Nephron progenitor cell (in vitro differentiated cells): ENCODE measurements around the gene RBM14.

Experiments used
- DNase-seq: peaks from one replicate; pipeline ENCODE4 v3.0.0; 2021
- H3K27ac Mint-ChIP-seq: 2 replicates; pipeline ENCODE4 v1.8.0; 2021; ENCODE audit warnings: mild to moderate bottlenecking, moderate library complexity, mixed read lengths
- H3K27me3 Mint-ChIP-seq: 2 replicates; pipeline ENCODE4 v1.8.0; 2021; ENCODE audit warnings: mild to moderate bottlenecking, low read depth, mixed read lengths; ENCODE audit not compliant: poor library complexity
- H3K36me3 Mint-ChIP-seq: 2 replicates; pipeline ENCODE4 v1.8.0; 2021; ENCODE audit warnings: low read depth, mixed read lengths
- H3K4me1 Mint-ChIP-seq: 2 replicates; pipeline ENCODE4 v1.8.0; 2021; ENCODE audit warnings: mixed read lengths
- H3K4me3 Mint-ChIP-seq: 2 replicates; pipeline ENCODE4 v1.8.0; 2021; ENCODE audit warnings: mild to moderate bottlenecking, moderate library complexity, mixed read lengths
- H3K9me3 Mint-ChIP-seq: 2 replicates; pipeline ENCODE4 v1.8.0; 2021; ENCODE audit warnings: mild to moderate bottlenecking, moderate library complexity, mixed read lengths
- TF ChIP-seq, protein P1 (sequence below): fragments of 200-600 bp; sonication (generic); IDR thresholded peaks from 2 replicates; pipeline ENCODE4 v1.5.0; 2021; ENCODE audit warnings: antibody characterized with exemption

Gene RBM14

DNA sequence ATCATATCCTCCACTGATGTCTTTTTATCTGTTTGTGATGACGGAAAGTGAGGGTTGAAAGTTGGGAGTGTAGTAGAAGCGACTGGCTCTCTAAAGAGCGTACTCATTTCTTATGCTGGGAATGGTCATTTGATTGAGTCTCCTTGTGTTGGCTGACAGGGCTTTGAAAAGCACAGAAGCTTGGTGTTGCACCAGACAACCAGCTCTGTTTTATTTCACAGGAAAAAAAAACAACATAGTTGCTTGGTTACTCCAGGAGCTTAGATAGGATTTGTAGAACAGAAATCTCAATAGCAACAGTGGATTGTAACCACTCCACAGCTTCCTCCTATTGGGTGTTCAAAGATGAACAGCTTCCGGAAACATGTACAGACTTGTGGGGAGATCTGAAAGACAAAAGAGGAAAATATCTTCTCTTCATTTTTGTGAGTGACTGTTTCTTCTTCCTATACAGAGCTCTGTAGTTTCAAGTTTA lies 2.7 kb downstream of the RBM14 start:
- peaks cover 8% of the 10 kb centered on the region for H3K27me3 Mint-ChIP-seq
- H3K4me3 Mint-ChIP-seq, result peak overlapping the region; percentile 96
- H3K9me3 Mint-ChIP-seq, result no peaks in the 10 kb centered on the region
- peaks cover 53% of the 10 kb centered on the region for H3K36me3 Mint-ChIP-seq
- no peak for DNase-seq
- H3K4me1 Mint-ChIP-seq, result peaks cover 47% of the 10 kb centered on the region
- TF ChIP-seq, protein P1, sequence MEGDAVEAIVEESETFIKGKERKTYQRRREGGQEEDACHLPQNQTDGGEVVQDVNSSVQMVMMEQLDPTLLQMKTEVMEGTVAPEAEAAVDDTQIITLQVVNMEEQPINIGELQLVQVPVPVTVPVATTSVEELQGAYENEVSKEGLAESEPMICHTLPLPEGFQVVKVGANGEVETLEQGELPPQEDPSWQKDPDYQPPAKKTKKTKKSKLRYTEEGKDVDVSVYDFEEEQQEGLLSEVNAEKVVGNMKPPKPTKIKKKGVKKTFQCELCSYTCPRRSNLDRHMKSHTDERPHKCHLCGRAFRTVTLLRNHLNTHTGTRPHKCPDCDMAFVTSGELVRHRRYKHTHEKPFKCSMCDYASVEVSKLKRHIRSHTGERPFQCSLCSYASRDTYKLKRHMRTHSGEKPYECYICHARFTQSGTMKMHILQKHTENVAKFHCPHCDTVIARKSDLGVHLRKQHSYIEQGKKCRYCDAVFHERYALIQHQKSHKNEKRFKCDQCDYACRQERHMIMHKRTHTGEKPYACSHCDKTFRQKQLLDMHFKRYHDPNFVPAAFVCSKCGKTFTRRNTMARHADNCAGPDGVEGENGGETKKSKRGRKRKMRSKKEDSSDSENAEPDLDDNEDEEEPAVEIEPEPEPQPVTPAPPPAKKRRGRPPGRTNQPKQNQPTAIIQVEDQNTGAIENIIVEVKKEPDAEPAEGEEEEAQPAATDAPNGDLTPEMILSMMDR, result no peak
- peak overlapping the region; percentile 76 for H3K27ac Mint-ChIP-seq

DNA sequence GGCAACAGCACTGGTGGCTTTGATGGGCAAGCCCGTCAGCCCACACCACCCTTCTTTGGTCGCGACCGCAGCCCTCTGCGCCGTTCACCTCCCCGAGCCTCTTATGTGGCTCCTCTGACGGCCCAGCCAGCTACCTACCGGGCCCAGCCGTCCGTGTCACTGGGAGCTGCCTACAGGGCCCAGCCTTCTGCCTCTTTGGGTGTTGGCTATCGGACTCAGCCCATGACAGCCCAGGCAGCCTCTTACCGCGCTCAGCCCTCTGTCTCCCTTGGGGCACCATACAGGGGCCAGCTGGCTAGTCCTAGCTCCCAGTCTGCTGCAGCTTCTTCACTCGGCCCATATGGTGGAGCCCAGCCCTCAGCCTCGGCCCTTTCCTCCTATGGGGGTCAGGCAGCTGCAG lies 8.0 kb downstream of the RBM14 start:
- H3K27me3 Mint-ChIP-seq, result peaks cover 3% of the 10 kb centered on the region
- H3K36me3 Mint-ChIP-seq, result peaks cover 72% of the 10 kb centered on the region
- DNase-seq, result no peak
- TF ChIP-seq, protein P1, result no peak
- no peak overlapping the region for H3K27ac Mint-ChIP-seq
- H3K4me3 Mint-ChIP-seq, result no peak overlapping the region
- peaks cover 17% of the 10 kb centered on the region for H3K4me1 Mint-ChIP-seq
- no peaks in the 10 kb centered on the region for H3K9me3 Mint-ChIP-seq

DNA sequence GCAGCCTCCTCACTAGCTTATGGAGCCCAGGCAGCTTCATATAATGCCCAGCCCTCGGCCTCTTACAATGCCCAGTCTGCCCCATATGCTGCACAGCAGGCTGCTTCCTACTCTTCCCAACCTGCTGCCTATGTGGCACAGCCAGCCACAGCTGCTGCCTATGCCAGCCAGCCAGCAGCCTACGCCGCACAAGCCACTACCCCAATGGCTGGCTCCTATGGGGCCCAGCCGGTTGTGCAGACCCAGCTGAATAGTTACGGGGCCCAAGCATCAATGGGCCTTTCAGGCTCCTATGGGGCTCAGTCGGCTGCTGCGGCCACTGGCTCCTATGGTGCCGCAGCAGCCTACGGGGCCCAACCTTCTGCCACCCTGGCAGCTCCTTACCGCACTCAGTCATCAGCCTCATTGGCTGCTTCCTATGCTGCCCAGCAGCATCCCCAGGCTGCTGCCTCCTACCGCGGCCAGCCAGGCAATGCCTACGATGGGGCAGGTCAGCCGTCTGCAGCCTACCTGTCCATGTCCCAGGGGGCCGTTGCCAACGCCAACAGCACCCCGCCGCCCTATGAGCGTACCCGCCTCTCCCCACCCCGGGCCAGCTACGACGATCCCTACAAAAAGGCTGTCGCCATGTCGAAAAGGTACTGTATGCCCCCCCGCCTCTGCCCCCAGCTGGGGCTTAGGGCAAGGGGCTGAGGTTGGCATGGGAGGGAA lies 8.8 kb downstream of the RBM14 start:
- H3K9me3 Mint-ChIP-seq, result no peaks in the 10 kb centered on the region
- TF ChIP-seq, protein P1, result no peak
- H3K36me3 Mint-ChIP-seq, result peaks cover 73% of the 10 kb centered on the region
- no peak for DNase-seq
- peaks cover 3% of the 10 kb centered on the region for H3K27me3 Mint-ChIP-seq
- H3K4me3 Mint-ChIP-seq, result no peak overlapping the region
- no peak overlapping the region for H3K27ac Mint-ChIP-seq
- peaks cover 9% of the 10 kb centered on the region for H3K4me1 Mint-ChIP-seq

DNA sequence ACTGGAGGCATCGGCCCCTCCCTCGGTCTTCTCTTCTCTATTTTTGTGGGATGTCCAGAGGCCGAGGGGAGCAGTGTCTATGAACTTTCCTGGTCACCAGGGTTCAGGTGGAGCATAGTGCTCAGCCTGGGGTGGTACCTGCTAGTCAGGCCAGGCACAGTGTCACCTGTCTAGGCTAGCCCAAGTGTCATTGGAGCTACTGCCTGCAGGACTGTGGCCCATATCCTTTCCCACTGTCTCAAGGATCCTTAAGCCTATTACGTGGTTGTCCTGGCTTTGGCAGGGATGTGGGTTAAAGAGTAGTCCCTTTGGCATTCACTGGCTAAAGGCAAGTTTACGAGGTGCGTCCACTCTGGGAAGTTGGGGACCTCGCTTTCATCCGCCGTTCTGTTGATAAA lies 9.3 kb downstream of the RBM14 start:
- Mint-ChIP-seq H3K27me3 (peaks cover 3% of the 10 kb centered on the region), H3K4me1 (peaks cover 9% of the 10 kb centered on the region), H3K4me3 (no peak overlapping the region), H3K36me3 (peaks cover 76% of the 10 kb centered on the region), H3K27ac (no peak overlapping the region), H3K9me3 (no peaks in the 10 kb centered on the region)
- no peak for DNase-seq
- TF ChIP-seq, protein P1, result no peak

DNA sequence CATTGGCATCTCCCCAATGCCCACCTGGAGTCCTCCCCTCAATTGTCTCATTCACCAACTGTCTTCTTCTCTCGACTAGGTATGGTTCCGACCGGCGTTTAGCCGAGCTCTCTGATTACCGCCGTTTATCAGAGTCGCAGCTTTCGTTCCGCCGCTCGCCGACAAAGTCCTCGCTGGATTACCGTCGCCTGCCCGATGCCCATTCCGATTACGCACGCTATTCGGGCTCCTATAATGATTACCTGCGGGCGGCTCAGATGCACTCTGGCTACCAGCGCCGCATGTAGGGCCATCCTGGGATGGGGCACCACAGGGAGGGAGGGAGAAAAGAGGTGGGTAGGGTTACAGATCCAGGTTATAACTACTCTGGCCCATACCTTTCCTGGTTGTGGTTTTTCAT lies 10.0 kb downstream of the RBM14 start:
- H3K4me1 Mint-ChIP-seq, result peaks cover 4% of the 10 kb centered on the region
- DNase-seq, result no peak
- TF ChIP-seq, protein P1, result no peak
- H3K36me3 Mint-ChIP-seq, result peaks cover 78% of the 10 kb centered on the region
- H3K4me3 Mint-ChIP-seq, result no peak overlapping the region
- no peak overlapping the region for H3K27ac Mint-ChIP-seq
- H3K27me3 Mint-ChIP-seq, result peaks cover 3% of the 10 kb centered on the region
- H3K9me3 Mint-ChIP-seq, result no peaks in the 10 kb centered on the region

DNA sequence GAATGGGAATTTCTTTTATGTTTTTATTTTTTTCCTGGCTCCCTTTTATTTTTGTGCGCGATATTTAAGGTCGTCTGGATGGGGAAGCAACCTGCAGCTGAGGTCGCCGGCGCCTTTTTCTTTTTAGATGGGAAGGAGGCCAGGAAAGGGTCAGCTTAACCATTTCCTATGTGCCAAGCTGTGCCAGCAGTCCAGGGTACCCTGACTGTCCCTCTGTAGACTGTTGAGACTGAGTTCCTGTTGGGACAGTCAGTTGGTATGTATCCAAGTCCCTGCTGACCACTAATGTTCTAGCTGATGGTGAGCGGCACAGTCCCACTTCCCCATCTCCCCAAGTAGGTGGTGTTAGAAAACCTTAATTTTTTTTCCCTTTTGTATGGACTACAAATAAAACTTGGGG lies 10.5 kb downstream of the RBM14 start:
- TF ChIP-seq, protein P1, result no peak
- H3K4me1 Mint-ChIP-seq, result peaks cover 4% of the 10 kb centered on the region
- peaks cover 3% of the 10 kb centered on the region for H3K27me3 Mint-ChIP-seq
- no peak for DNase-seq
- H3K4me3 Mint-ChIP-seq, result no peak overlapping the region
- H3K27ac Mint-ChIP-seq, result no peak overlapping the region
- peaks cover 83% of the 10 kb centered on the region for H3K36me3 Mint-ChIP-seq
- no peaks in the 10 kb centered on the region for H3K9me3 Mint-ChIP-seq
